HG02571 (cell line): ENCODE measurements around the gene EIF2B2.
"Not testable (repeated sequence)": the region's sequence is repeated elsewhere in the genome, so short reads cannot be mapped to it uniquely, and the experiment has no call there.

Source experiments
- ATAC-seq: cut with Tn5 transposase; IDR thresholded peaks from one replicate; pipeline ENCODE4 v1.9.1; 2021; ENCODE audit warnings: mild to moderate bottlenecking, moderate library complexity; ENCODE audit not compliant: unreplicated experiment

The EIF2B2 gene

DNA sequence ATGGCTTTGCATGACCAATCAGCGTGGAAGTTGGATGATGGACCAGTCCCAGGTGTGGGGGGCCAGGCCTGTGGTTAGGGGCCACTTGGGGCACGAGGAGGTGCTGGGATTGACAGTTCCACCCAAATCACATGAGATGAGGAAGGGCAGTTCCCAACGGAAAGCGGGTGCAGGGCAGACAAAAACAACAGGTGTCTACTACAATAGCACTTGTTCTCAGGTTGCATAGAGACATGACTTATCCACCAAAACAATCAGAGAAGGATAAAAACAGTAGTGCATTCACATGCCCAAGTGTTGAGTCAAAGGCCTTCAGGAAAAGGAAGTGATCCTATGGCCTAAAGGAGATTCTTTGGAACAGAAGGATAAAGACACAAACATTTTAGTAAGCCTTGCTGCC is 14.6 kb upstream of the EIF2B2 start:
- ATAC-seq: no peak

DNA sequence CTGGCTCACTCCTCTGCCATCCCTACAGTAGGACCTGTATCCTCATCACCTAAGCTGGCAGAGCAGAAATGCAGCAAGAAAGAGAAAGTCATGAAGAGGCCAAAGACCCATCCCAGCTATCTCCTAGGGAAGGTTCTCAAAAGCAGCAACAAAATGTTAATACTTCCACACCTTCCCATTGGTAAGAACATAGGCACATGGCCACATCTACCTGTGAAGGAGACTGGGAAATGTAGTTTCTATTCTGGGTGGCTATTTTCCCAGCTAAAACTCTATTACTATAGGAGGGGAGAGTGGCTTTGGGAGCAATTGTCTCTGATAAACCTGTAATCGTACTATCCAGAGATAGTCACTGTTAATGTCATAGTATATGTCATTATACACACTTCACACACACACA is 13.7 kb upstream of the EIF2B2 start:
- no peak for ATAC-seq

DNA sequence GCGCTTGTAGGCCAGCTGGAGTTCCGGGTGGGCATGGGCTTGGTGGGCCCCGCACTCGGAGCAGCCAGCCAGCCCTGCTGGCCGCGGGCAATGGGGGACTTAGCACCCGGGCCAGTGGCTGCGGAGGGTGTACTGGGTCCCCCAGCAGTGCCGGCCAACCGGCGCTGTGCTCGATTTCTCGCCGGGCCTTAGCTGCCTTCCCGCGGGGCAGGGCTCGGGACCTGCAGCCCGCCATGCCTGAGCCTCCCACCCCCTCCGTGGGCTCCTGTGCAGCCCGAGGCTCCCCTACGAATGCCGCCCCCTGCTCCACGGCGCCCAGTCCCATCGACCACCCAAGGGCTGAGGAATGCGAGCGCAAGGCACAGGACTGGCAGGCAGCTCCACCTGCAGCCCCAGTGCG is 8.5 kb upstream of the EIF2B2 start:
- not testable (repeated sequence) for ATAC-seq

DNA sequence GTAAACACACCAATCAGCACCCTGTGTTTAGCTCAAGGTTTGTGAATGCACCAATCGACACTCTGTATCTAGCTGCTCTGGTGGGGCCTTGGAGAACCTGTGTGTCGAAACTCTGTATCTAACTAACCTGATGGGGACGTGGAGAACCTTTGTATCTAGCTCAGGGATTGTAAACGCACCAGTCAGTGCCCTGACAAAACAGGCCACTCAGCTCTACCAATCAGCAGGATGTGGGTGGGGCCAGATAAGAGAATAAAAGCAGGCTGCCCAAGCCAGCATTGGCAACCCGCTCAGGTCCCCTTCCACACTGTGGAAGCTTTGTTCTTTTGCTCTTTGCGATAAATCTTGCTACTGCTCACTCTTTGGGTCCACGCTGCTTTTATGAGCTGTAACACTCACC is 6.9 kb upstream of the EIF2B2 start:
- ATAC-seq: not testable (repeated sequence)

DNA sequence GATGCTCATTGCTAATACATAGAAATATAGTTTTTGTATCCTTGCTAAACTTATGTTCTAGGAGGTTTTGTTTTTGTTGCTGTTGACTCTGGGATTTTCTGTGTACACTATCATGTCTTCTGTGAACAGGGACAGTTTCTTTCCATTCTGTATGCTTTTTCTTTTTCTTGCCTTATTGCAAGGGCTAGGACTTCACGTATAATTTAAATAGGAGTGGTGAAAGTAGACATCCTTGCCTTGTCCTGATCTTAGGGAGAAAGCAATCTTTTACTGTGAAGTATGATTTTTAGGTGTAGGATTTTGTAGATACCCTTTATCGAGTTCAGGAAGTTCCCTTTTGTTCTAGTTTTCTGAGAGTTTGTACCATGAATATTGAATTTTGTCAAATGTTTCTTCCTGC is 1.5 kb upstream of the EIF2B2 start:
- no peak for ATAC-seq

DNA sequence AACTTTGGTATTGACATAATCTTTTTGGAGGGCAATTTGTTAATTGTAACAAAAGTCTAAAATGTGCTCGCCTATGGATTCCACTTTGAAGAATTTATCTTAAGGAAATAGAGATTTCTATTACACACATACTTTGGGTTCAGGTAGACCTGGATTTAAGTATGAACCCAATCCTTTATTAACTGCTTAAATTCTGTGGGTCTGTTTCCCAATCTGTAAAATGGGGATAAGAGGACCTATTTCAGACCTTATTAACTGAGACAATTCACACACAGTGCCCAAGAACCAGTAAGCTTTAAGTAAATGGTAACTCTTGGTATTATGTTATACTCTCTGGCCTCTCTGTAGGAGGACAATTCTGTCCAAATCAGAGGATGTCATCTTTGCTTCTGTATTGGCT is 822 bp upstream of the EIF2B2 start:
- no peak for ATAC-seq

DNA sequence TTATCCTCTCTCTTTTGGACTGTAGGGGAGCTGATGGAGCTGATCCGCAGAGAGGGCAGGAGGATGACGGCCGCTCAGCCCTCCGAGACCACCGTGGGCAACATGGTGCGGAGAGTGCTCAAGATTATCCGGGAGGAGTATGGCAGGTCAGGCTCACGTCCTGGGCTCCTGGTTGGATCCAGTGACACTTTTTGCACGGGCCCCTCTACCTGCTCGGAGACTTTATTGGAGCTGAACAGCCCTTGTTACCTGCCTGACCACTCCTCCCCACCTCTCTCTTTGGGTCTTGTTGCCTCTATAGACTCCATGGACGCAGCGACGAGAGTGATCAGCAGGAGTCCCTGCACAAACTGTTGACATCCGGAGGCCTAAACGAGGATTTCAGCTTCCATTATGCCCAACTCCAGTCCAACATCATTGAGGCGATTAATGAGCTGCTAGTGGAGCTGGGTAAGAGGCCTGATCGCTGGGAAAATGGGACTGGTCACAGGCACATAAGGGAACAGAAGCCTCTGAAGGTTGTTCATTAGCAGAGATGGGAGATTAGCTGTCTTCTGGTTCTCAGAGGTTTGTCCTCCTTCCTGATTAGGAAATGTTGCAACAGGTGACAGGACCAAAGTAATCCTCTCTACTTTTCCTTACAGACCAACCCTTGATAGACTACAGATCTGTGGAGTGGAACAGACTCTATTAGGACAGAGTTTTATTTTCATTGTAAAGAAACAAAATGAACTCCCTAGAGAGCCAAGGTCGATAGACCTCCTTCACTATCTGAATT is 718 bp downstream of the EIF2B2 start:
- no peak for ATAC-seq

DNA sequence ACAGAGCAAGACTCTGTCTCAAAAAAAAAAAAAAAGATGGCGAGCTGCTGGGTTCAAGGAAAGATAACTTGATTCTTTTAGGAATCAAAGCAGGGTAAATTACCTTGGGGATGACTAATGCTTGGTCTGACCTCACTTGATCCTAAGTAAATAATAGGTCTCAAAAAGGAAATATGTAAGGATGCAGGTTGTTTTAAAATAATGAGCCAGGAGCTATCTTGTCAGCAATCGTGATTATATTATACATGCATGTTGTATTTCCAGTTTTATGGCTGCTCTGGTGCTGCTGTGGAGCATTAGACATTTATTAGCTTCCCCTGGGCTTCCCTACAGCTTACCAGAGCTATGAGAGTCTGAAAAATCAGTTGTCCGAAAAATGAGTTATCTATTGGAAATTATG is 2.6 kb downstream of the EIF2B2 start:
- no peak for ATAC-seq

DNA sequence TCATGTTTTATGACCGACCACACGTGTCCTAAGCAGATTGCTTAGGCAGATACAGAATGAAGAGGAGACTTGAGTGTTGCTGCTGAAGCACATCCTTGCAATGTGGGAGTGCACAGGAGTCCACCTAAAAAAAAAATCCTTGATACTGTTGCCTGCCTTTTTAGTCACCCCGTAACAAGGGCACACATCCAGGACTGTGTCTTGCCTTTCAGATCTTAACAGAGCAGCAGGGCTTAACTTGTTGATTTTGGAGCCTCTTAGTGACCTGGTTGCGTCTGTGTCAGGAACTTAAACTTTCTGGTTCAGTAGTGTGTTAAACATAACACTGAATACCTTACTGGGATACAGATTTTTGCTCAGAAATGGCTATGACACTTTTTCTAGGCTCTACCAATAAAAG is 6.5 kb downstream of the EIF2B2 start:
- no peak for ATAC-seq

DNA sequence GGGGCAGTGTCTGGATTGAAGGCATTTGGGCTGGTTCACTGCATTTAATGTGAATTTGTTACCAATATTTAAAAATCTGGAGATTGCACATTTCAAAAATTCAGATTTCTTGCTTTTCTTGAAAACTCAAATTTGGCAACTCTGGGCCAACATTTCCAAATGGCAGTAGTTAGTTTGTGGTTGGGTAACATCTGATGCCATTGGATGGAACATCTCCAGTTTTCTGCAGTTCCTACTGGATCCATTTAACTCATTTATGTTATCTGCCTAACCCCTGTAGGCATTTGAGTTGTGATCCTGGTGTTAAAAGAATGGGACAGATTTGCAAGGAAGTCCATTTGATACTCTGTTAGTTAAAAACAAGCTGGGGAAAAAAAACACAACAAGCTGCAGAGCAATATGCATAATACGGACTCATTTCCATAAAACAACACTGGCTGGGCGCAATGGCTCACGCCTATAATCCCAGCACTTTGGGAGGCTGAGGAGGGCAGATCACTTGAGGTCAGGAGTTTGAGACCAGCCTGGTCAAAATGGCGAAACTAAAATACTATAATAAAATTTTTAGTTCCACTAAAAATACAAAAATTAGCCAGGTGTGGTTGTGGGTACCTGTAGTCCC is 7.9 kb downstream of the EIF2B2 start:
- ATAC-seq: no peak

DNA sequence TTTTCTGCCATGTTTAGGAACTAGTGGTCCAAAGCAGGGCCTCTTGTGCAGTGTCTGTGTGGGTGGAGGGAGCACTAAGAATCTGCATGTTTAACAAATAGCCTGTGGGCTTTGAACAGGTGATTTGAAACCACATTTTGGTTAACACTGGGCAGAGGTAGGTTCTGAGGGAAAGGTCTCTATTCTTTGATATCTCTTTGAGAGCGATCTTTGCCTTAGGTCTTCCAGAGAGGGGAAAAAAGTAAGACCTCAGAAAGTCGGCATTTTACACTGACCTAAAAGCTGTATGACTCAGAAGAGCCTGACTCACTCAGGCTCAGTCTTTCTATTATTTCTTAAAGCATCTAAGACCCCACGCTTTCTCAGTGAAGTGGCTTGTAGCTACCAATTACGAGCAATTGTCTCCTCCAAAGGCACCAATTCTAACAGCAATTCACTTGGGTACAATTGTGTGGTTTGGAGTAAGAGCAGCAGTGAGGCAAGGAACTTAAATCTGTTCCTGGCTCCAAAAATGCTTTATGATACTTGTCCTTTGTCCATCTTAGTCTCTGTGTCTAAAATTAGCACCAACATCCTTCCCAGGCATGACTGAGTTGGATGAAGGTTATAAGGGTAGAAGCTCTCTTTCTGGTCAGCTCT is 8.8 kb downstream of the EIF2B2 start:
- no peak for ATAC-seq

DNA sequence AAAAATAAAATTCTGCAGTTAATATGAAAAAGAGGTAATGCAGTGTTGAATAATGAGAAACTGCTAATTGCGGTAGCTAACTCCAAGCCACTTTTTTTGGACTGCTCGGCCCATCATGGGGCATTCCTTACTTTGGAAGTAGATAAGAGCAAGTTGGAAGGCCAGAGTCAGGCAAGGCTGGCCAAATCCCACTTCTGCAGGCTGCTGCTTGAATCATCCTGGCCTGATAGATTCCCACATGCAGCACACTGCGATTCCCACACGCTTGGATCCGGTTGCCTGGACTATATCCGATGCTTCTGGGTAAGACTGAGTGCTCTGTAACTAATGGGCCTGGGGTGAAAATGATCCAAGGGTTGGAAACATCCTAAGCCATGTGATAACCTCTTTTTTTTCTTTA is 10.6 kb downstream of the EIF2B2 start:
- no peak for ATAC-seq

DNA sequence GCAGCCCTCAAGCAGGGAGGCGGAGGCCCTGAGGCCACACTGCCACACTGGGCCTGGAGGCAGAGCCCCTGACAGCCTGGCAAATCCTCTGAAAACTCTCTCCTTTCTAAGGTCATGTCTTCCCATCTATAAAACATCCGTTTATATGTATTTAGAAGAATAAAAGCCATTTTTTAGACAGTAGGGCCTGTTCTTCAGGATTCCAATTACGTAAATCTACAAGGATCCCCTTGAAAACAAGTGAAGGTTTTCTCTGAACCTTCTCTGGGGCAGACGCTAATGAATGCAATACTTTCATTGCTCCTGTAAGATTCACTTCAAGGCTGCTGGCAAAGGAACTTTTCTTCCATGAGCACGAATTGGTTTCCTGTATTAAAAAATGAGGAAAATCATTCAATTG is 12.8 kb downstream of the EIF2B2 start:
- ATAC-seq: no peak

DNA sequence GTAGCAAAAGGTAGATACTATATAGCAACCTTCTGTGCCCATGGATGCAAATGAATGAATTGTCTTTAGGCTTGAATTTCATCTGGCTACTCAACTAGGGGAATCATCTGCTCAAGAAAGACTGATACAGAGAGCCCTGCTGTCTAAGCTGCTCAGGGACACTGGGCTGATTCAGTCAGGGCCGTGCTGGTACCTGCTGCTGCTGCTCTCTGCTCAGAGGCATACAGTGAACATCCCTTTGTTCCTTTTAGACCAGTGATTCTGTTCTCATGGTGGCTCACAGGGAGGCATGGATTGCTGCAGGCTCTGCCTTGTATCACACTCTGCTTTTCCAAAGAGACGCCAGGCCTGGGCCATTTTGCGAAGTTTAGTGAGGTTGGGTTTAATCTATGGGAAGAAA is 14.1 kb downstream of the EIF2B2 start:
- no peak for ATAC-seq

DNA sequence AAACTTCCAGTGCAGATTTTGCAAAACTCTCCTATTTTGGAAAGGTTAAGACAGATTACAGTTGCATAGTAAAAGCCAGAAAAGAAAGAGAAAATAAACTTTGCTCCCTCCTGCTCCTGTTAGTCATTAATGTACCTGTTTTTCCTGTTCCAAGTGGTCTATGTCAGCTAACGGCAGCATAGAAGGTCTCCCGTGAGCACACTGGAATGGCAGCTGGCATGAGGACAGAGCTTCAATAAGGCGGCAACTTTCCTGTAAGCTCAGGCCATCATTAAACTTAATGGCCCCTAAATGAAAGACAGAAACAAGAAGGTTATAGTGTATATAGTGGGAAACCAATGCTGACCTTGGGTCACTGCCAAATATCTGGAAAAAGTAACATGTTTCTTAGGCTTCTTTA is 16.0 kb downstream of the EIF2B2 start:
- ATAC-seq: no peak

DNA sequence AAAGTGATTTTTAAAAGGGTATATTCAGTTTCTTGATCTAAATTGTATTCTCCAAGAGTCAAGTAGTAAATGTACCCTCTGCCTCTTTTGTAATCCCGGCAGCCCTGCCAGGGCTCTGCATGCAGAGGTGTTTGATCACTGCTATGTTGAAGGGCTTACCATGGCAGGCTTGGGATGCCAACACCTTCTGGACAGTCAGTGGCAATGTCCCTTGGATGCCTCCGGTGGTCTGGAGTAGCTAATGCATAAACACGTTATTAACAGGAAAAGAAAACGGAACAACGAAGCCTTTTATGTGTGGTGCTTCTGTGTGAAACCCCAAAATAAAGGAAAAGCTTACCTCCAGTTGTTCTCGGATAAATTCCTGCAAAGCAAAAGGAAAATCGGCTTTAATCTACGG is 19.9 kb downstream of the EIF2B2 start:
- ATAC-seq: no peak

DNA sequence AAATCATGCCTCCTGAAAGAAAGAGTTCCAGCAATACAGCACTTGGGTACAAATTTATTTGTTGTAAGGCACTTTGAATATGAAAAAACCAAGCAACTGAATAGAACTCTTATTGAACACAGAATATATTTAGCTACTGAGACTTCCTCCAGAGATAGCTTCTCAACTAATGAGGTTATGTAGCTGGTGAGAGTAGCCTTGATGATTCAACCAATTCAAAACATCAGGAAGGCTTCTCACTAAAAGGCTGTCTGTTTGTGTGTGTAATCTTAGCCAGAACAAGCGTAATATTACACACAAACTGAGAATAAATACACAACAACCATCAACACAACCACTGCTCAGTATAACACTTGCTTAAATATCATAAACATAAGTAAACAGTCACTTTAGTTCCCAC is 20.4 kb downstream of the EIF2B2 start:
- ATAC-seq: no peak

DNA sequence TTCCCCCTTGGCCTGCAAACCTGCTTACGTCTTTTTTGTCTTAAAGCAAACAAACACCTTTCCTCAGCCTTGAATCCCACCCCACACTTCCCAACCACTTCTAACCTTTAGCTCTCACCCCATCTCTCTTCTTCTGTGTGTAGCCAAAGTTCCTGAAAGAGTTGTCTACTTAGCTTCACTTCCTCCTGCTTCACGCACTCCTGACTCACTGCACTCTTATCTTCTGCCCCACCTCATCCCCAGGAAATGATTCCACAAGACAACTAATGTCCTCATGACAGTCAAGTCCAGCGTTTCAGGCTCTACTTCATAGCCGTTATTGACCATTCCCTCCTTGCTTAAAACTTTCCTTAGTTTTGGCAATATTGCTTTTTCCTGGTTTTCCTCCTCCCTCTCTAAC is 22.4 kb downstream of the EIF2B2 start:
- ATAC-seq: no peak

DNA sequence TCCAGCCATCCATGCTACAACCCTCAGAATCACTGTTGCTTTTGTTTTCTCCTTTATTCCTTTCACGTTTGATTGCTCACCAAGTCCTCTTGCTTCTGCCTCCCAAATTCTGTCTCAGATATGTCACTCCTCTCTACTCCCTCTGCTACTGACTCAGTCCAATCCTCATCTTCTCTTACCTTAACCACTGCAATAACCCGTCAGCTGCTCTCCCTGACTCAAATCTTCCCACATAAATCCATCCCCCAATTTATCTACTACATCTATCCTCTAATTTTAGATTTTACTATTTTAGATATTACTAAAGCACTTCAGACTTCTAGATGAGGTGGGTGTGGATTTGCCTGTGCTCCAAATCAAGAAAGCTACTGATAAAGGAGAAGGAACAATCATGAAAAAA is 23.2 kb downstream of the EIF2B2 start:
- ATAC-seq: no peak

DNA sequence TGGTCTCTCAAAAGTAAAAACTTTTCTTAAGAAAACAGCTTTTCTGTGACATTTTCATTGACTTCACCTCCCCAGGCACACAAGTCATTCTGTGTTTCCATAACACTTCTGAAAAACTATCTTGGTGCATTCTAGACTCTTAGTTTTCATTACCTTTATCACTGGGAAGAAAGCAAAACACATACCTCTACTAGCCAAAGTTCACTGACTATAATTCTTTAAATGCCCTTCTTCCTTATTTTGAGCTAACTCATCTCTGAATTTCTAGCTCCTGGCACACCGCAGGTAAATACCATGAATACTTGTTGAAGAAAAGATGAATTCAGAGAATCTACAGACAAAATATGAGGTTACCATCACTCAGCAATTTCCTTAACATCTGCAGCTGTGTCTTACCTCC is 27.4 kb downstream of the EIF2B2 start:
- ATAC-seq: no peak

DNA sequence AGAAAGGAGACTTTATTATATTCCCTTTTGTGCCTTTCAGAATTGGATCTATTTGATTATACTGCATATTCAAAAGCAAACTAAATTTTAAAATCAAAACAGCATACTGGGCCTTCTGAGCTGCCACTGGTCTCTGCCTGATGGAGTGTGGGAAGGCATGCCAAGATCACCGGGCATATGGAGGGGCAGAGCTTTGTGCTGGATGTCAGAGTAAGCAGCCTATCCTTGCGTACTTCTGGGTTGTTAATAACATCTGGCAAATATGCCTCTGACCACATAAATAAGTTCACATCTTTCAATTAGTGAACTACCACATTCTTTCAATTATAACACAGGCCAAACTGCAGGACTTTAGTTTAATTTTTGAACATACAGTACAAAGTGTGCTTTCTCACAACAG is 30.2 kb downstream of the EIF2B2 start:
- ATAC-seq: no peak

DNA sequence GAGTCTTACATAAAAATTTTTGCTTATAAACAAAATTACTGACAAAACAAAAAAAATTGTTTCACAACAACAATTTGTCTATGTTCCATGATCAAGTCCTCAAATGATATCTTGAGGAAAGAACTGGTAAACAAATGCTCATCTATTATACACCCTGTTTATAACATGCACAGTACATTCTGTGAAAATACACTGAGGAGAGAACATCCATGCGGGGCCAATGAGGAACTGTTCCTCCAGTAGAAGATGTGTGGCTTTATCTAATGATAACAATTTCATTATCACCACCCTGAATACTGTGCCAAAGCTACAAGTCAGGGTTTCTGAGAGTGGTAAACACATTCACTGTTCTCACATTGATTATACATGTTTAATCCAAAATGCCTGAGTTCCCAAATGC is 37.8 kb downstream of the EIF2B2 start:
- ATAC-seq: no peak
